Measurements from ENCODE around the gene DNAJC4. TPM values are rescaled to one million over a fixed set of nuclear protein-coding genes. Genes with fewer than 3 reads are reported as not detected.

The DNAJC4 gene
- total RNA-seq, 1 donor from 2014 or later: 59.9 TPM

DNA sequence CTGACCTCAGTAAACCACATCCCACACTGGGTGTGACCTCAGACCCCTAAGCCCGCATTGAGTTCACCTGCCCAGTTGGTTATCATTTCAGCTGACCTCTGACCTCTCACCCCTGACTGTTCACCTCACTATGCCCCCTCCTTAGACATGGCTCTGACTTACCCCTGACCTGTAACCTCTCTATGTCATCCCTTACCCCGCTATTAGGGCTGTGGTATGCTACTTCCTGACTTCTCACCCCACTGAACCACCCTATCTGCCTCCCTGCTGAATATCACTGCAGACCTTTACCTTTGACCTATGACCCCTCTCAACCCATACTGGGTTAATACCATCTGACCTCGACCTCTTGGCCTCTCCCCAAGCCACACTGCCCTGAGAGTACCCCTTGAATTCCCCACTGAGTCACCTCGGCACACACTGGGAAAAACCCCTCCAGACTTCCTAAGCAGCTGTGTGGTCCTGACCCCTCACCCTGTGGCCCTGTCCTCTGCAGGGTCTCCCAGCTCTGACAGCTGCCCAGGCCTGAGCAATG is 29.3 kb downstream of the DNAJC4 start:
- no peak for DNase-seq
- Histone ChIP-seq H3K4me1 (no peaks in the 10 kb centered on the region), H3K4me3 (no peak overlapping the region), H3K9me3 (replicated peaks) (no peaks in the 10 kb centered on the region), H3K27me3 (ENCODE audit: low read depth) (no peaks in the 10 kb centered on the region), H3K36me3 (peaks cover 91% of the 10 kb centered on the region), H3K27ac (replicated peaks) (no peak overlapping the region)
- TF ChIP-seq, protein P1, sequence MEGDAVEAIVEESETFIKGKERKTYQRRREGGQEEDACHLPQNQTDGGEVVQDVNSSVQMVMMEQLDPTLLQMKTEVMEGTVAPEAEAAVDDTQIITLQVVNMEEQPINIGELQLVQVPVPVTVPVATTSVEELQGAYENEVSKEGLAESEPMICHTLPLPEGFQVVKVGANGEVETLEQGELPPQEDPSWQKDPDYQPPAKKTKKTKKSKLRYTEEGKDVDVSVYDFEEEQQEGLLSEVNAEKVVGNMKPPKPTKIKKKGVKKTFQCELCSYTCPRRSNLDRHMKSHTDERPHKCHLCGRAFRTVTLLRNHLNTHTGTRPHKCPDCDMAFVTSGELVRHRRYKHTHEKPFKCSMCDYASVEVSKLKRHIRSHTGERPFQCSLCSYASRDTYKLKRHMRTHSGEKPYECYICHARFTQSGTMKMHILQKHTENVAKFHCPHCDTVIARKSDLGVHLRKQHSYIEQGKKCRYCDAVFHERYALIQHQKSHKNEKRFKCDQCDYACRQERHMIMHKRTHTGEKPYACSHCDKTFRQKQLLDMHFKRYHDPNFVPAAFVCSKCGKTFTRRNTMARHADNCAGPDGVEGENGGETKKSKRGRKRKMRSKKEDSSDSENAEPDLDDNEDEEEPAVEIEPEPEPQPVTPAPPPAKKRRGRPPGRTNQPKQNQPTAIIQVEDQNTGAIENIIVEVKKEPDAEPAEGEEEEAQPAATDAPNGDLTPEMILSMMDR (IDR thresholded peaks at IDR 0.05; ENCODE audit: borderline replicate concordance): no peak
- intact Hi-C loops (cut with micrococcal nuclease): no loop called here

DNA sequence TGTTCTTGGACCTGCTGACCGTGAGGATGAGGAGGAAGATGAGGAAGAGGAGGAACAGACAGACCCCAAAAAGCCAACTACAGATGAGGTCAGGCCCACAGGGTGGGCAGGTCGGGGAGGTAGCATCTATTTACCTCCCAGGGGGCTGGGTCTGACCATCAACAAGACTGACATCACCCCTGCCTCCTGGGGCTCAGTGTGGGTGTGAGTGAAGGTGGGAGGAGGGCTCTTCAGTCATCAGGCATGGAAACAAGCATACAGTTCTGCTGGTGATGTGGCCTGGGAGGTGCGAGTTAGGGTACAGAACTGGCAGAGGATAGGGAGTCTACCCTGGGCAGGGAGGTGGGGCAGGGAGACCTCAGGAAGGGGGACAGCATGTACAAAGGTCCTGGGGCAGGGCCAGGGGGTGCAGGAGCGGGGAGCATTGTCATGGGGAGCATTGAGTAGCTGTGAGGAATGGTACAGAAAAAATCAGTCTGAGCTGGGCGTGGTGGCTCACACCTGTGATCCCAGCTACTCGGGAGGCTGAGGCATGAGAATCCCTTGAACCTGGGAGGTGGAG is 29.9 kb downstream of the DNAJC4 start:
- H3K9me3 ChIP-seq (replicated peaks): no peaks in the 10 kb centered on the region
- intact Hi-C loops (cut with micrococcal nuclease): no loop called here
- H3K4me1 ChIP-seq: no peaks in the 10 kb centered on the region
- no peaks in the 10 kb centered on the region for H3K27me3 ChIP-seq (ENCODE audit: low read depth)
- DNase-seq: no peak
- no peak overlapping the region for H3K4me3 ChIP-seq
- TF ChIP-seq, protein P1 (IDR thresholded peaks at IDR 0.05; ENCODE audit: borderline replicate concordance): no peak
- H3K27ac ChIP-seq (replicated peaks): no peak overlapping the region
- H3K36me3 ChIP-seq: peaks cover 90% of the 10 kb centered on the region

DNA sequence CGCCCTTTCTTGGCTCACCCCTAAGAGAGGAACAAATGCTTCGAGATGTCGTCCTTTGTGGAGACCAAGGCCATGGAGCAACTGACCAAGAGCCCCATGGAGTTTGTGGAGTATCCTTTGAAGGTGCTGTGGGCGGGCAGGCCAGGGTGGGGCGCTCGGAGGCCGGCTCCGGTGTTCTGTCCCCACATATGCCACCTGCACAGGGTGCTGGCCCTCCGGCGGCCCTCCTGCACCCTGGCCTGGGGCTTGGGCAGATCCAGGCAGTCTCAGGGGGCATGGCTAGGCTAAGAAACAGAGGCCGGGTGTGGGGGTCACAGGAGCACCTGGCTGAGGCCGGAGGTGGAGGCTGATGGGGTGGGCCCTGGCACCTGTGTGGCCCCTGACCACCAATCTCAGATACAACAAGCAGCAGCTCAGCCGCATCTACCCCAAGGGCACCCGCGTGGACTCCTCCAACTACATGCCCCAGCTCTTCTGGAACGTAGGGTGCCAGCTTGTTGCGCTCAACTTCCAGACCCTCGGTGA is 31.3 kb downstream of the DNAJC4 start:
- no peaks in the 10 kb centered on the region for H3K27me3 ChIP-seq (ENCODE audit: low read depth)
- intact Hi-C loops (cut with micrococcal nuclease): no loop called here
- H3K27ac ChIP-seq (replicated peaks): no peak overlapping the region
- DNase-seq: no peak
- H3K36me3 ChIP-seq: peaks cover 89% of the 10 kb centered on the region
- TF ChIP-seq, protein P1 (IDR thresholded peaks at IDR 0.05; ENCODE audit: borderline replicate concordance): no peak
- no peak overlapping the region for H3K4me3 ChIP-seq
- H3K4me1 ChIP-seq: peaks cover 2% of the 10 kb centered on the region
- H3K9me3 ChIP-seq (replicated peaks): no peaks in the 10 kb centered on the region

DNA sequence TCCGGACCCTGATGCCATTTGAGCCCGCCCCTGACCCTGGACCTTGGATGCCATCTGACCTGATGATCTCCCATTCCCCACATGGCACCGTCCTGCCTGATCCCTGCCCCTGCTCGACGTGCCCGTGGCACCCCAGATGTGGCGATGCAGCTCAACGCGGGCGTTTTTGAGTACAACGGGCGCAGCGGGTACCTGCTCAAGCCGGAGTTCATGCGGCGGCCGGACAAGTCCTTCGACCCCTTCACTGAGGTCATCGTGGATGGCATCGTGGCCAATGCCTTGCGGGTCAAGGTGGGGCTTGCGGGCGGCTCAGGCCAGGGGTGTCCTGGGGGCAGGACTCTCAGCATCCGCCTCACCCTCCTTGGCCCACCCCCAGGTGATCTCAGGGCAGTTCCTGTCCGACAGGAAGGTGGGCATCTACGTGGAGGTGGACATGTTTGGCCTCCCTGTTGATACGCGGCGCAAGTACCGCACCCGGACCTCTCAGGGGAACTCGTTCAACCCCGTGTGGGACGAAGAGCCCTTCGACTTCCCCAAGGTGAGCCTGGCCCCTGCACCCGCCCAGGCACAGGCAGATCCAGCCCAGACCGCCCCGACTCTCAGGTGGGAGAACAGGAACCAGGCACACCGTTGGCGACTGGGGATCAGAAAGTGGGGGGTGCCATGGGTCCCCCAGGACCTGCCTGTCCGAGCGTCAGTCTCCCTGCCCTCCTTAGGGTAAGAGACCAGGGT is 32.1 kb downstream of the DNAJC4 start:
- no peak for DNase-seq
- H3K36me3 ChIP-seq: peaks cover 84% of the 10 kb centered on the region
- intact Hi-C loops (cut with micrococcal nuclease): no loop called here
- no peak overlapping the region for H3K27ac ChIP-seq (replicated peaks)
- H3K27me3 ChIP-seq (ENCODE audit: low read depth): no peaks in the 10 kb centered on the region
- H3K4me1 ChIP-seq: peaks cover 10% of the 10 kb centered on the region
- H3K4me3 ChIP-seq: no peak overlapping the region
- H3K9me3 ChIP-seq (replicated peaks): no peaks in the 10 kb centered on the region
- TF ChIP-seq, protein P1 (IDR thresholded peaks at IDR 0.05; ENCODE audit: borderline replicate concordance): no peak

DNA sequence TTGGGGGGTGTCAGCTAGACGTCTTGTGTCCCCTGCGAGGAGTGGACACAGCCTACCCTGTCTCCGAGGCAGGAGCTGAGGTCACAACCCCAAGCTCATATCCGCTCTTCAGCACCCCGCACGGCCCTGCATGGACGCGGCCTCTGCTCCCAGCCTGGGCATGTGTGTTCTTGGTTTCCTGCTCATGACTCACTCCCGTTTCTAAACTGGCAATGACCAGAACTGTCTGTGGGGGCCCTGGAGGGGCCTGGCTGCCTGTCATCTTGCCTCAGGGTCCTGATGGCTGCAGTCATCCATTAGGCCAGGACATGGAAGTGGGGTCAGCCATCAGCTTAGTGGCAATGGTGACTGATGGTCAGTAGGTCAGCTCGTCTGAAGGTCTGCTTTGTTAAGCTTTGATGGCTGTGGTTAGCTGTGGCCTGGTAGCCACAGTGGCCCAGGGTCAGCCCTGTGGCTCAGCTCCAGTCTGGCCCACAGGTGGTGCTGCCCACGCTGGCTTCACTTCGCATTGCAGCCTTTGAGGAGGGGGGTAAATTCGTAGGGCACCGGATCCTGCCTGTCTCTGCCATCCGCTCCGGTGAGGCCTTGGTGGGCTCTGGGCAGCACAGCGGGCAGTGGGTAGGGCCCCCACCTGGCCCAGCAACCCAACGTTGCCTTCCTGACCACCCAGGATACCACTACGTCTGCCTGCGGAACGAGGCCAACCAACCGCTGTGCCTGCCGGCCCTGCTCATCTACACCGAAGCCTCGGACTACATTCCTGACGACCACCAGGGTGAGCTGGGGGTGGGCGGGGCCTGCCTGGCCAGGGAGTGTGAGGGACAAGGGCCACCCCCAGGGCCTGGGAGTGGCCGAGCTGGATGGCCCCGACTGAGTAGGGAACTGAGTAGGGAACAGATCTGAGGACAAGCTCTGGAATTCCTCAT is 32.9 kb downstream of the DNAJC4 start:
- Histone ChIP-seq H3K27me3 (ENCODE audit: low read depth) (no peaks in the 10 kb centered on the region), H3K9me3 (replicated peaks) (no peaks in the 10 kb centered on the region), H3K36me3 (peaks cover 76% of the 10 kb centered on the region), H3K4me3 (no peak overlapping the region), H3K27ac (replicated peaks) (no peak overlapping the region), H3K4me1 (peaks cover 19% of the 10 kb centered on the region)
- TF ChIP-seq, protein P1 (IDR thresholded peaks at IDR 0.05; ENCODE audit: borderline replicate concordance): no peak
- DNase-seq: no peak
- intact Hi-C loops (cut with micrococcal nuclease): no loop called here

All from left ventricle myocardium inferior (tissue), 1 donor.